ENCODE measurements around the gene COMP. TPM values are rescaled to one million over a fixed set of nuclear protein-coding genes. Genes with fewer than 3 reads are reported as not detected.

Gene COMP
- polyA plus RNA-seq, 1 of the 3 experiments (the other 2 are of a cell fraction), result 0.26 TPM

- no peaks in the 10 kb centered on the region for H3K36me3 ChIP-seq (replicated peaks in 1 of 2; ENCODE audit: control insufficient read depth in 1 of 2, insufficient read depth in 2 of 2, low read length in 1 of 2)
- no peak overlapping the region for H3K4me3 ChIP-seq (ENCODE audit: low read depth in 2 of 2, low read length in 1 of 2)
- H3K4me1 ChIP-seq (ENCODE audit: control insufficient read depth in 1 of 2, insufficient read depth in 2 of 2, low read depth in 1 of 2, low read length in 1 of 2), result no peaks in the 10 kb centered on the region
- H4K20me1 ChIP-seq (ENCODE audit: insufficient read depth), result no peaks in the 10 kb centered on the region
- no peak overlapping the region for H2AFZ ChIP-seq (ENCODE audit: low read depth)
- H3K27ac ChIP-seq (ENCODE audit: low read depth in 2 of 2, low read length in 1 of 2), result no peak overlapping the region
- 91% methylated on average over 12 of the region's 15 CpGs for WGBS (ENCODE audit: low lambda C conversion rate)
- H3K9me2 ChIP-seq, result no peaks in the 10 kb centered on the region
- H3K9me3 ChIP-seq, result no peaks in the 10 kb centered on the region
- no peak overlapping the region for H3K9ac ChIP-seq
- H3K79me2 ChIP-seq (ENCODE audit: insufficient read depth), result no peaks in the 10 kb centered on the region
- H3K4me2 ChIP-seq, result no peak overlapping the region
- no peaks in the 10 kb centered on the region for H3F3A ChIP-seq (replicated peaks; ENCODE audit: insufficient read depth)
- TF ChIP-seq YY1 (IDR thresholded peaks at IDR 0.05; ENCODE audit: low read depth) (no peak), USF1 (IDR thresholded peaks at IDR 0.05; ENCODE audit: borderline replicate concordance, low read depth) (no peak), IRF3 (IDR thresholded peaks at IDR 0.05; ENCODE audit: low read depth, low read length) (no peak), TCF12 (IDR thresholded peaks at IDR 0.05) (no peak), EZH2phosphoT487 (IDR thresholded peaks at IDR 0.05; ENCODE audit: borderline replicate concordance, low read depth) (no peak), NRF1 (IDR thresholded peaks at IDR 0.05; ENCODE audit: low read depth, low read length) (no peak)
- ChIA-PET POLR2A (no interaction called here), CTCF (interaction anchor here (1.2 kb wide), 1 partner anchor 353 kb away, joined by 4 read pairs; no protein-coding TSS in a partner anchor)
- DNase-seq, result no peak
- H3K27me3 ChIP-seq (ENCODE audit: insufficient read depth), result 0 out of 2 replicates have a peak, but pooled peaks cover 5% of the 10 kb centered on the region
Observed at GRCh38 chr19:18804139-18804601, 13.1 kb upstream of the COMP start.

- Histone ChIP-seq H3K27me3 (ENCODE audit: insufficient read depth) (0 out of 2 replicates have a peak, but pooled peaks cover 5% of the 10 kb centered on the region), H3K4me1 (ENCODE audit: control insufficient read depth in 1 of 2, insufficient read depth in 2 of 2, low read depth in 1 of 2, low read length in 1 of 2) (no peaks in the 10 kb centered on the region), H3K4me3 (ENCODE audit: low read depth in 2 of 2, low read length in 1 of 2) (no peak overlapping the region), H2AFZ (ENCODE audit: low read depth) (no peak overlapping the region), H3K9me2 (no peaks in the 10 kb centered on the region), H4K20me1 (ENCODE audit: insufficient read depth) (no peaks in the 10 kb centered on the region), H3K4me2 (no peak overlapping the region), H3K9me3 (no peaks in the 10 kb centered on the region), H3K9ac (no peak overlapping the region), H3K27ac (ENCODE audit: low read depth in 2 of 2, low read length in 1 of 2) (no peak overlapping the region), H3F3A (replicated peaks; ENCODE audit: insufficient read depth) (no peaks in the 10 kb centered on the region), H3K36me3 (replicated peaks in 1 of 2; ENCODE audit: control insufficient read depth in 1 of 2, insufficient read depth in 2 of 2, low read length in 1 of 2) (no peaks in the 10 kb centered on the region), H3K79me2 (ENCODE audit: insufficient read depth) (no peaks in the 10 kb centered on the region)
- ChIA-PET POLR2A (no interaction called here), CTCF (interaction anchor here (1.0 to 1.2 kb wide), 2 partner anchors 44 to 352 kb away, joined by 3 to 4 read pairs; no protein-coding TSS in a partner anchor)
- peak; percentile 12 for DNase-seq
- WGBS (ENCODE audit: low lambda C conversion rate), result 70% methylated on average over 5 of the region's 5 CpGs
- TF ChIP-seq GATA2 (CRISPR knock-in tag; IDR thresholded peaks at IDR 0.05), result no peak
- no peak for TF ChIP-seq USF1 (IDR thresholded peaks at IDR 0.05; ENCODE audit: borderline replicate concordance, low read depth)
- TF ChIP-seq JUND (IDR thresholded peaks at IDR 0.05), result no peak
- TF ChIP-seq EZH2phosphoT487 (IDR thresholded peaks at IDR 0.05; ENCODE audit: borderline replicate concordance, low read depth), result no peak
- TF ChIP-seq EP300 (IDR thresholded peaks at IDR 0.05; ENCODE audit: borderline replicate concordance in 1 of 2, low read depth in 1 of 2, low read length in 1 of 2), result no peak
- TF ChIP-seq TEAD4 (IDR thresholded peaks at IDR 0.05; ENCODE audit: borderline replicate concordance, insufficient read depth), result no peak
- TF ChIP-seq FOSL2 (IDR thresholded peaks at IDR 0.05; ENCODE audit: borderline replicate concordance, low read depth), result no peak
- TF ChIP-seq RXRA (IDR thresholded peaks at IDR 0.05; ENCODE audit: borderline replicate concordance, low read depth), result no peak
- TF ChIP-seq REST (IDR thresholded peaks at IDR 0.05; ENCODE audit: low read depth, low read length), result no peak
- no peak for TF ChIP-seq SIN3A (IDR thresholded peaks at IDR 0.05; ENCODE audit: borderline replicate concordance, low read depth, low read length)
- no peak for TF ChIP-seq MXI1 (IDR thresholded peaks at IDR 0.05; ENCODE audit: low read depth, low read length)
- TF ChIP-seq NRF1 (IDR thresholded peaks at IDR 0.05; ENCODE audit: low read depth, low read length), result no peak
- TF ChIP-seq IRF3 (IDR thresholded peaks at IDR 0.05; ENCODE audit: low read depth, low read length), result no peak
Observed at GRCh38 chr19:18803550-18804138, 12.5 kb upstream of the COMP start.

All from SK-N-SH (cell line).